WTC11 (cell line): ENCODE measurements around the gene BLOC1S5.

Source experiments
- ATF6 ChIP-seq: sonication (generic); formaldehyde crosslinking; IDR thresholded peaks from 2 replicates; pipeline ENCODE4 v1.8.1; 2023; ENCODE audit warnings: mild to moderate bottlenecking, missing genetic modification reagents
- CBFB ChIP-seq: sonication (generic); formaldehyde crosslinking; IDR thresholded peaks from 2 replicates; pipeline ENCODE4 v1.8.1; 2022; ENCODE audit warnings: mild to moderate bottlenecking, low read depth, missing genetic modification reagents
- CREB1 ChIP-seq: sonication (generic); formaldehyde crosslinking; IDR thresholded peaks from 2 replicates; pipeline ENCODE4 v1.8.0; 2023; ENCODE audit warnings: mild to moderate bottlenecking, missing genetic modification reagents
- CTCF ChIP-seq: fragments of 200-600 bp; IDR thresholded peaks from 2 replicates; pipeline ENCODE4 v1.8.0; 2022; ENCODE audit warnings: antibody characterized with exemption
- FOXP1 ChIP-seq: sonication (generic); formaldehyde crosslinking; IDR thresholded peaks from 2 replicates; pipeline ENCODE4 v1.8.0; 2022; ENCODE audit warnings: missing genetic modification reagents, mild to moderate bottlenecking, moderate library complexity, borderline replicate concordance
- MAX ChIP-seq: sonication (generic); formaldehyde crosslinking; IDR thresholded peaks from 2 replicates; pipeline ENCODE4 v1.8.0; 2022; ENCODE audit warnings: mild to moderate bottlenecking, missing genetic modification reagents
- NFYB ChIP-seq: sonication (generic); formaldehyde crosslinking; conservative IDR thresholded peaks from 2 replicates; pipeline ENCODE4 v1.8.0; 2022; ENCODE audit warnings: low read depth, missing genetic modification reagents
- NR2C2 ChIP-seq: sonication (generic); formaldehyde crosslinking; IDR thresholded peaks from 2 replicates; pipeline ENCODE4 v1.8.0; 2022; ENCODE audit warnings: mild to moderate bottlenecking, missing genetic modification reagents
- PRDM15 ChIP-seq: sonication (generic); formaldehyde crosslinking; IDR thresholded peaks from 2 replicates; pipeline ENCODE4 v1.8.0; 2022; ENCODE audit warnings: missing genetic modification reagents
- PREB ChIP-seq: sonication (generic); formaldehyde crosslinking; IDR thresholded peaks from 2 replicates; pipeline ENCODE4 v1.8.1; 2022; ENCODE audit warnings: mild to moderate bottlenecking, missing genetic modification reagents, moderate library complexity, borderline replicate concordance
- ZNF416 ChIP-seq: fragments of 250-450 bp; sonication (Bioruptor Pico); IDR thresholded peaks from 2 replicates; pipeline ENCODE4 v1.9.0; 2021; ENCODE audit warnings: mild to moderate bottlenecking, inconsistent platforms
- TF ChIP-seq, protein P1 (sequence below): sonication (generic); formaldehyde crosslinking; conservative IDR thresholded peaks from 2 replicates; pipeline ENCODE4 v1.8.1; 2022; ENCODE audit warnings: mild to moderate bottlenecking, missing genetic modification reagents
- TF ChIP-seq, protein P2 (sequence below): sonication (generic); formaldehyde crosslinking; IDR thresholded peaks from 2 replicates; pipeline ENCODE4 v1.8.1; 2023; ENCODE audit warnings: mild to moderate bottlenecking, missing genetic modification reagents, moderate library complexity

- TF ChIP-seq CREB1 (CRISPR knock-in tag) (no peak), CTCF (no peak), NFYB (no peak), MAX (CRISPR knock-in tag) (no peak), FOXP1 (CRISPR knock-in tag) (no peak), PREB (CRISPR knock-in tag) (no peak), ZNF416 (CRISPR knock-in tag) (no peak), CBFB (CRISPR knock-in tag) (no peak), NR2C2 (CRISPR knock-in tag) (no peak), PRDM15 (CRISPR knock-in tag) (no peak), ATF6 (CRISPR knock-in tag) (no peak)
- TF ChIP-seq, protein P1, sequence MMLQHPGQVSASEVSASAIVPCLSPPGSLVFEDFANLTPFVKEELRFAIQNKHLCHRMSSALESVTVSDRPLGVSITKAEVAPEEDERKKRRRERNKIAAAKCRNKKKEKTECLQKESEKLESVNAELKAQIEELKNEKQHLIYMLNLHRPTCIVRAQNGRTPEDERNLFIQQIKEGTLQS (CRISPR knock-in tag): no peak
- TF ChIP-seq, protein P2, sequence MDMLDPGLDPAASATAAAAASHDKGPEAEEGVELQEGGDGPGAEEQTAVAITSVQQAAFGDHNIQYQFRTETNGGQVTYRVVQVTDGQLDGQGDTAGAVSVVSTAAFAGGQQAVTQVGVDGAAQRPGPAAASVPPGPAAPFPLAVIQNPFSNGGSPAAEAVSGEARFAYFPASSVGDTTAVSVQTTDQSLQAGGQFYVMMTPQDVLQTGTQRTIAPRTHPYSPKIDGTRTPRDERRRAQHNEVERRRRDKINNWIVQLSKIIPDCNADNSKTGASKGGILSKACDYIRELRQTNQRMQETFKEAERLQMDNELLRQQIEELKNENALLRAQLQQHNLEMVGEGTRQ (CRISPR knock-in tag): no peak
Measured at GRCh38 chr6:8087870-8088754, 23.9 kb upstream of the BLOC1S5 start.
